Measurements from ENCODE around the gene UBA52. TPM values are rescaled to one million over a fixed set of nuclear protein-coding genes. Genes with fewer than 3 reads are reported as not detected.

UBA52 gene
- total and polyA plus RNA-seq, 10 of the 15 experiments (the other 5 are each of a cell fraction or from before 2014, with no cell fraction given): 1,131 to 2,392 (median 1,645) TPM

GRCh38 chr19:18526316-18526715, 45.3 kb upstream of the UBA52 start (continued):
- no peak for TF ChIP-seq MXI1 (IDR thresholded peaks at IDR 0.05; ENCODE audit: low read depth, low read length)

DNA sequence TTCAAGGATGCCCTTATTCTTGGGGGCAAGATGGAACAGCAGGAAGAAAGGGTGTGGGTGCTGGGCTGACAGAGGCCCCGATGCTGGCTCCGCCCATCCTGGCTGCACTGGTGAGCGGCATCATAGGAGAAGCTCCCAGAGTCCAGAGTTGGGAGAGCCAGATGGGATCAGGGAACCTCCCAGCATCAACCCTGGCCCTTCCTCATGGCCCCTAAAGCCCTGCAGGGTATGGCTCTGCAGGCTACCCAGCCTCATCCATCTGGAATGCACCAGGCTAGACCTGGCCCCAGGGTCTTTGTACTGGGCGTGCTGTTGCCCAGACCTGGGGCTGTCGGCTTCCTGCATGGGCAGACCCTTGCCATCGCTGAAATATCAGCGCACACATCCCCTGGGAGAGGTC, 41.9 kb upstream of the UBA52 start:
- in situ Hi-C loops (cut with MboI): no loop called here
- ChIA-PET CTCF (no interaction called here), SMC1A (ENCODE audit: uncharacterized antibody, unreplicated experiment) (no interaction called here), POLR2A (no interaction called here), RAD21 (ENCODE audit: unreplicated experiment) (interaction anchor here (1.2 kb wide), 1 partner anchor 27 kb away, joined by 6 read pairs; the partner anchor contains the start of gene KXD1)
- H3K27ac ChIP-seq (ENCODE audit: control insufficient read depth, insufficient read depth): no peak overlapping the region
- DNase-seq (ENCODE audit: low read depth, low spot score) (no peak), FAIRE-seq (no peak), ATAC-seq (no peak)
- no peak overlapping the region for H2AFZ ChIP-seq (ENCODE audit: control insufficient read depth, low read depth, low read length)
- H3K27me3 ChIP-seq (replicated peaks in 1 of 2; ENCODE audit: control insufficient read depth in 2 of 2, insufficient read depth in 2 of 2, low read length in 1 of 2): no peaks in the 10 kb centered on the region
- intact Hi-C loops (cut with micrococcal nuclease; ENCODE audit: unreplicated experiment): no loop called here
- no peaks in the 10 kb centered on the region for H4K20me1 ChIP-seq (ENCODE audit: control insufficient read depth, insufficient read depth)
- no TSS peak for BruUV-seq (replicated peaks)
- no peak overlapping the region for H3K4me2 ChIP-seq (ENCODE audit: control insufficient read depth, insufficient read depth)
- no peak overlapping the region for H3K9ac ChIP-seq (ENCODE audit: control insufficient read depth, insufficient read depth, low read length)
- H3K4me3 ChIP-seq: no peak overlapping the region
- H3K36me3 ChIP-seq (ENCODE audit: control insufficient read depth in 2 of 2, insufficient read depth in 2 of 2, low read length in 1 of 2): peaks cover 2 to 3% of the 10 kb centered on the region in 2 experiments; a peak in 3 of 4 replicates
- WGBS (ENCODE audit: insufficient coverage, insufficient replicate concordance, low lambda C conversion rate, missing lambda C conversion rate): 85% methylated on average over 7 of the region's 7 CpGs
- no peaks in the 10 kb centered on the region for H3K4me1 ChIP-seq (ENCODE audit: control insufficient read depth, insufficient read depth, low read length)
- no peaks in the 10 kb centered on the region for H3K9me3 ChIP-seq (replicated peaks; ENCODE audit: control insufficient read depth, insufficient read depth, low read length)
- H3K79me2 ChIP-seq (ENCODE audit: control insufficient read depth, insufficient read depth, low read length): no peaks in the 10 kb centered on the region
- TF ChIP-seq ZNF592 (IDR thresholded peaks at IDR 0.05) (no peak), HDAC6 (IDR thresholded peaks at IDR 0.05; ENCODE audit: unreplicated experiment) (no peak), CBFB (IDR thresholded peaks at IDR 0.05; ENCODE audit: low read depth) (no peak), ATF3 (IDR thresholded peaks at IDR 0.05; ENCODE audit: borderline replicate concordance, extremely low read depth, low read depth, low read length) (no peak), RCOR1 (conservative IDR thresholded peaks at IDR 0.05; ENCODE audit: low read depth, low read length) (no peak), MYB (IDR thresholded peaks at IDR 0.05; ENCODE audit: borderline replicate concordance, low read depth, low read length) (no peak), PRDM15 (CRISPR knock-in tag; IDR thresholded peaks at IDR 0.05) (no peak), PML (IDR thresholded peaks at IDR 0.05; ENCODE audit: low read length) (no peak), RAD51 (IDR thresholded peaks at IDR 0.05) (no peak), GABPA (IDR thresholded peaks at IDR 0.05; ENCODE audit: low read depth) (no peak), EGR1 (IDR thresholded peaks at IDR 0.05; ENCODE audit: borderline replicate concordance in 1 of 2, low read depth in 2 of 2, low read length in 2 of 2) (no peak)
- TF ChIP-seq, protein P1, sequence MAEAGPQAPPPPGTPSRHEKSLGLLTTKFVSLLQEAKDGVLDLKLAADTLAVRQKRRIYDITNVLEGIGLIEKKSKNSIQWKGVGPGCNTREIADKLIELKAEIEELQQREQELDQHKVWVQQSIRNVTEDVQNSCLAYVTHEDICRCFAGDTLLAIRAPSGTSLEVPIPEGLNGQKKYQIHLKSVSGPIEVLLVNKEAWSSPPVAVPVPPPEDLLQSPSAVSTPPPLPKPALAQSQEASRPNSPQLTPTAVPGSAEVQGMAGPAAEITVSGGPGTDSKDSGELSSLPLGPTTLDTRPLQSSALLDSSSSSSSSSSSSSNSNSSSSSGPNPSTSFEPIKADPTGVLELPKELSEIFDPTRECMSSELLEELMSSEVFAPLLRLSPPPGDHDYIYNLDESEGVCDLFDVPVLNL (IDR thresholded peaks at IDR 0.05; ENCODE audit: low read depth, low read length): no peak
